GM03348 (cell line): ENCODE measurements around the gene PDCD7.
"Not testable (repeated sequence)": the region's sequence is repeated elsewhere in the genome, so short reads cannot be mapped to it uniquely, and the experiment has no call there.

ENCODE experiments used
- DNase-seq: peaks from one replicate; pipeline ENCODE4 v3.0.0; 2012; ENCODE audit warnings: low spot score

PDCD7 gene

DNA sequence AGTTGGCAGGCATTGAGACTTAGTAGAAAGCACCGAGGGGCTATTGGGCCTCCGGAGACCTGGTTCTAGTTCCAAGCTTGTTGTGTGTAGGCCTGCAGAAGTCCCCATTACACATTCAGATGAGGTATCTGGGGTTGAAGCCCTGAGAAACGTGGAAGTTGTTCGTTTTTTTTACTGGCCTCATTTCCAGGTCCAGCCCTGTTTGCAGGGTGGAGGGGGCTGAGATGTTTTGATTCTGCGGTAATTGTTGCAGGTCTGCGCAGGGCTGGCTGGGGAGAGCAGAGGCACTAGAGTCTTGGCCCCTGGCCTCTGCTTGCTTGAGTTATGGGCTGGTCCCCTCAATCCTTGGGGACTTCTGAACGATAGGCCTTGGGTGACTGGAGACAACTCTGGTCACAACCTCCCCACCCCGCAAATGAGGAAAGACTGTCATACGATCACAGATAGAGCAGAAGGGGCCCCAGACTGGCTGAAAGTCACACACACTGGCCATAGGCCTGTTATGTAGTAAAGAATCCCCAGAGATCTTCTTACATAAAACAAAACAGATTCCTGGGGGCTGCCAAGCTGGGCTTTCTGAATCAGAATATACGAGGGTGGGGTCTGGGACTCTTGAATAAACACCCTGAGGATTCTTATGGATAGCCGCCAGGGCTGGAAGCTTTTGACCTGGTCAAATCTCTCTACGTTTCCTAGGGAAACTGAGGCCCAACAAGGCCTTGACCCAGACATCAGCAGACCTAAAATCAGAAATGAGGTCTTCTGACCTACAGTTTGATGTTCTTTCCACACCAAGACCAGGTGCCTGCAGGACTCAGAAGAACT lies 41.5 kb downstream of the PDCD7 start:
- no peak for DNase-seq

DNA sequence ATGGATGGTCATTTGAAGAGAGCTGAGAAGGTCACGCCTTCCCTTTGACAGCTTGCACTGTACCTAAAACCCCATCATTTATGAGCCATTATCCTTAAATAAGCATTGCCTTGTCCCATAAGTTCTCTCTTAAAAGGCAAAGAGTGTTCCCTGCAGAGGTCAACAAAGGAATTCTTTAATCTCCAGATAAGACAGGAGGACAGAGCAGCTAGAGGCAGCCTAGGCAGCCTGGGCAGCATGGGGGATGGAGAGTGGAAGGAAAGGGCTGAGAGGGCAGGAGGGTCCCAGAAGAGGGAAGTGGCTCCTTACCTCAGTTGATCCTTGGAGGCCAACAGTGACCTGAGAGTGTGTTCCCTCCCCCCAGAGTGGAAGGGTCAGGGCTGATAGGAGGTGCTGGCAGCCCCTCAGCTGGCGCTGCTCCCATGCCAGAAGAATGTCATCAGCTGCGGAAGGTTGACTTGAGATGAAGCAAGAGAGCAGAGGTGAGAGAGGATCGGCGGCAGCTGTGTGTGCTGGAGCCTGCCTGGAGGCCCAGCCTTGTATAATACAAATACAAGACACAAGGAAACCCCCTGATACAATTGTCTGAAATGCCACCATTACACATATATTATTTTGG lies 44.3 kb downstream of the PDCD7 start:
- DNase-seq = no peak

DNA sequence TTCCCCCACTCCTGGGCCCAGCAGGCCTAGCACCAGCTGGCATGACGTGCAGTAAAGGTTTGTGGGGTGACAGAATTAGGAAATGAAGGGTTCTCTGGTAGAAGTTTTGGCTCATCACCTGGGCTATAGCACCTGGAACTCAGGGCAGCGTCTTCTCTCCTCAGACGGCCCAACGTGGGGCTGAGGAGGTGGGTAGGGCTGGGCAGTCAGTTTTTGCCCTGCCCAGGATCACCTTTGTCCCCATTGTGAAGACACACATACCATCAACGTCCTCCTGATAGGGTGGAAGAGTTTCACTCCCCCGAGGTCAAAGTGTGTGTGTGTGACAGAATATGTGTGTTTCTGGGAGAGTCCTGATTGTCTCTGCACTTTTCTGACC lies 45.0 kb downstream of the PDCD7 start:
- no peak for DNase-seq

DNA sequence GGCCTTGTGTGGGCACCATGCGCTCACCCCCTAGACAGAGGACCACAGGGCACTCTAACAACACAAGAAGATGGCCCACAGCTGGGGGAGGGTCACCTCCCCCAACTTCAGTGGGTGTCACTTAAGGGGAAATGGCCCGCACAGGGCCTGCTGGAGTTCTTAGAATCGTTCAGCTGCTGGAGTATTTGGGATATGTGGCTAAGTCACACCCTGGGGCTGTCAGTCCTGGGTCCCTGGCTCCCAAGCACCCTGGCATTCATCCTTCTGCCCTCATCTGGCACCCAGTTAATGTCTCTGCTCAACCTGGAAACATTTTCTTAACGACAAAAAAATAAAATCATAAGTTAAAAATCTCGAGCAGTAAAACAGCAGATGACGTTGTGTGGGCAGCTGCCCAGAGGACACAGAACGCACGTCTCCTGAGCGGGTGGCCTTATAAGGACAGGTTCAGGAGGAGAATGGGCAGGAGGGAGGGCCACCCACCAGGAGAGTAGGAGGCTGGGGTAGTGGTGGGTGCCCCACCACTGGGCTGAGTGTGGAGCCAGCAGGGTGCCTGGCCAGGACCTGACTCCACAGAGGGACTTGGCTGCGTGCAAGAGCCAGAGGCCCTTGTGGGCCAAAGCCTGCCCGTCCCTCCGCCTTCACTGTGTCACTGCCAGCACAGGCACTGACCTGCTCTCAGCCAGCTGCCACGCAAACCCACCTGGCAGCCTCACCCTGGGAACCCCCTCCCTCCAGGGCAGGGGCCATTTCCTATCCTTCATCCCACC lies 45.5 kb downstream of the PDCD7 start:
- peak; percentile 30 for DNase-seq

DNA sequence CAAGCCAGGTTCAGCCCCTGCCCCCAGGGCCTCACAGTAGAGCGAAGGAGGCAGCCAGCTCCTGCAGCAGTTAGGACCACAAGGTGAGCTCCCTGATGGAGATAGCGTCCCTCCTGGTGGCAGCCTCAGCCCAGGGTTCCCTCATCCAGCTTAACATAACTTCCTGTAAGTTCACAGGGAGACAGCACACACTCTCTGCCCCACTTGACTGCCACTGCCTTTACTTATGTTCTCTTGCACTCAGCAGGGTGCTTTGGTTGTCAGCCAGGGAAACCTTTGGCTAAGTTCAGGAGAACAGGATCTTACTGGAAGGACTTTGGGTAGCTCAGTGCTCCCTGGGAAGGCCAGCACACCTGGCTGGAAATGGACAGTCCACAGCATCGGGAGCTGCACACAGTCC lies 46.2 kb downstream of the PDCD7 start:
- DNase-seq = no peak

DNA sequence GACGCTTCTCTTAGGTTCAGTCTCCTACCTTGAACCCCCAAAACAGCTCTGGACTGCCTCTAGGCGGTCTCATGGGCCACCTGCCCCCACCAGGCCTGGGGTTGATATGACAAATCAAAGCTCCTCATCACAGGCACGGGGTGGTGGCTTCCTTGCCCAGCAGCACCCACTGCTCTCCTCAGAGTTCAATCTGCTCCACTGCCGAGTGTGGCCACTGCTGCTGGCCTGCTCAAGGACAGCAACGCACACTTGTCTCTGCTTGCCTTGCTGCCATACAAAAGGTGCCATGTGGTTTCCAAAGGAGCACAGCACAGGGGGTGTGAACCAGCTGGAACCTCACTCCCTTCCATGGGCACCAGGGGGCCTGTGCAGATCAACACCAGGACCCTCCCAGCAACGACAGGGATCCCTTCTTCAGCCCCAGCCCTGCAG lies 46.9 kb downstream of the PDCD7 start:
- DNase-seq = no peak

DNA sequence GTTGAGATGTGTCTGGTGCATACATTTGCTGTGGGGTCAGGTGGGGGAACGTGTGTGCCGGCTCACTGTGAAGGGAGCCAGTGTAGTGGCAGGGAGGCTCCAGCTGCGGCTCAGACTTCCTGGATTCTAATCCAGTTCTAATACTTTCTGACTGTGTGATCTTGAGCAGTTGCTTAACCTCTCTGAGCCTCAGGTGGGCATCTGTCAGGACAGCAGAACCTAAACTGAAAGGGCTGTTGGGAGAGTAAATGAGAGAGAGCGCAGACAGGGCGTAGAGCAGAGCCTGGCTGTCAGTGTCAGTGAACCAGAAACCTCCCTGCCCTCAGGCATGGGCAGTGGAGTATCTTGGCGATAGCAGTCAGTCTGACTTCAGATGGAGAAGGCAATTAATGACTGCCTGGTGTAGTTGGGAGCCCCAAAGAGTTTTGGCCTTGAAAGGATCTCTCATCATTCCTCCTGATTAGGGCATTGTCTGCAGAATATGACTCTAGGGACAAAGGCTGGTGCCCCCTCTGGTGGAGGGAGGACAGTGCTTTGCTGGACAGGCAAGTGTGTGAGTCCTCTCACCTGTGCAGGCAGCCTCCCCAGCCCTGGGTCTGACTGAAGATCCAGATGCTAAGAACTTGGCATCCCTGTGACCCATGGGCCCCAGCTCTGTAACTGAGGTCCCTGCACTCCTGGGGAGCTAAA lies 47.5 kb downstream of the PDCD7 start:
- peak; percentile 45 for DNase-seq

DNA sequence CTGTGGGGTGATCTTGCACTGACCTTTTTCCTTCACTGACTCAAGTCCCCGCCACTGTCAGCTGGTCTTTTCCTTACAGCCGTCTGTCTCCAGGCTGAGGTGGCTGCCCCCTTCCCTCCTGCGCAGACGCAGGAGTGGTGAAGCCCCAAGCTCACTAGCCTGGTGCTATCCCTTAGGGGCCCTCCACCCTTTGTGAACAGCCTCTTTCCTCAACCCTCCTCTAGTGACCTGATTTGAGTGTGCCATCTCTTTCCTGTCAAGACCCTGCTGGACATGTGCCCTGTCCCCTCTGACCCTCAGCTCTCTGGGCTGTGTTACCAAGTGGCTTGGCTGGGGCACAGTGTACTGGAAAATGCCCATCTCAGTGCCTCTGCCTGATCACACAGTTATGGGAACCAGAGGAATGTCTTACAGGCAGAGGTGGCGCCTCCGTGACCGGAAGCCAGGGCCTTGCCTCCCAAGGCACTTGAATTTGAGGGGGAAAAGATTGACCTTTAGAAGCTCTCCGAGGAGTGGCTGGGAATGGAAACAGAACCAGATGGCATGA lies 48.3 kb downstream of the PDCD7 start:
- DNase-seq = no peak

DNA sequence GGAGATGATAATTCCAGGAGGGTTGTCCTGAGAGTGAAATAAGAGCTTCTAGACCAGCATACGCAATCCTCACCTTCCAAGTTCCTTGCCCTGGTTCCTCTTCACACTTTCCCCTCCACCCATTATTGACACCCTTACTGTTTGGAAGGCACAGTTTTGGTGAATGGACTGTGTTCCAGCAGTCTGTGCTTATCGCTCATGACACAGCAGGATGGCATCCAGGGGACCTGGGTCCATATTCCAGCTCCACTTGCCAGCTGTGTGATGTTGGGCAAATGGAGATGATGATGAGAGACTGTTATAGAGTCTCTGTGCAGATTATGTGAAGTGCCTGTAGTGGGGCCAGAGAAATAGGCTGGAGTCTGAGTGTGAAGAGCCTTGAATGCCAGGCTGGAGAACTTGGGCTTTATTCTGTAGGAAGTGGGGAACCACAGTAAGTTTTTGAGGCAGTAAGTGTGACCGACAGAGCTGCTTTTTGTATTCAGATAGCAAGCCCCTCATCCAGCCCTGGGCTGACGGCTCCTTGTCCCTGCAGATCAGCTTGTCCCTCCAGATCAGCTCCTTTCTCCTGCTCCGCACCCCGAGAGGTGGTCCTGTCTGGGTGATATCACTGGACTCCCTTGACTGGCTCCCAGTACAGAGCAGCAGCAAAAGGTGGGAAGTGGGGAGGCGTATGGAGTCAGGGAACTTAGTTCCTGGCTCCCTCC lies 49.0 kb downstream of the PDCD7 start:
- no peak for DNase-seq

DNA sequence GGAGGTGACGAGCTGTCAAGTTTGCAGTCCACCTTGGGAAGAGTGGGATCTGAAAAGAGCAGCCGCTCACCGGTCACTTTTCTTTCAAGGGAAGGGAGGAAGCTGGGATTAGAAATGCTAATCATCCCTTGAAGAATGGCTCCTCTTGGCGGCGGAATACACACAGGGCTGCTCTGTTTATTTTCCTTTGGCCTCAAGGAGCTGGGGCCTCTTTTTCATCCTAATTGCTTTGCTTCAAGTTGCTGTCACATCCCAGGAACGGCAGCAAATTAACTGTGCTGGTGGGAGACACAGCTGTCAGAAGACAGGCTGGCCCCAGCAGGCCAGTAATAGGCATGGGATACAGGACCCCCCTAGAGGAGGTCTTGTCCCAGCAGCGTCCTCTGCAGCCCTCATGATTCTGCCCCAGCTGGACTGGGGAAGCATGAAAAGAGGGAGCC lies 50.3 kb downstream of the PDCD7 start:
- no peak for DNase-seq

DNA sequence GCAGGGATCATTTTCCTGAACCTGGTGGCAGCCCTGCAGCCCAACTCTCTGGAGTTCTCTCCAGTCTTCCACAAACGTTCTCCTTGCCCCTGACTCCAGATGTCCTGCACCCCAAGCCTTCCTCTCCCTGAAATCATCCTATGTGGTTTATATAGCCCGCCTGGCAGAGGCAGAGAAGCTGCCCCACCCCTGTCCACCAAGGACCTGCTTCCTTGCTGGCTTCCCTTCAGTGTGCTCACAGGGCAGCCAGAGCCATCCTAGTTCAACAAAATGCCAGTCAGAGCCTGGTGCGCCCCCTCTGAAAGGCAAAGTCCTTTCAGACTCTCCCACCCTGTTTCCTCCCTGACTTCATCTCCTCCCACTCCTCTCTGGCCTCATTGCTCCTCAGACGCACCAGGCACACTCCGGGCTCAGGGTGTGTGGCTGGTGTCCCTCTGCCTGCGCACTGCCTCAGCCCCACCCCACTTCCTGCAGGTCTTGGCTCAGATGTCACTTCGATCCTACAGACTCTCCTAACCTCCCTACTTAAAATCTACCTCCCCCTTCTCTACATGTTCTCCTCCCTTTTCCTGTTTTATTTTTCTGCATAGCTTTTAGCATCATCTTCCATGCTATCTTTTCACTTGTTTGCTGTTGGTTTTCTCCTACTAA lies 51.2 kb downstream of the PDCD7 start:
- DNase-seq = no peak

DNA sequence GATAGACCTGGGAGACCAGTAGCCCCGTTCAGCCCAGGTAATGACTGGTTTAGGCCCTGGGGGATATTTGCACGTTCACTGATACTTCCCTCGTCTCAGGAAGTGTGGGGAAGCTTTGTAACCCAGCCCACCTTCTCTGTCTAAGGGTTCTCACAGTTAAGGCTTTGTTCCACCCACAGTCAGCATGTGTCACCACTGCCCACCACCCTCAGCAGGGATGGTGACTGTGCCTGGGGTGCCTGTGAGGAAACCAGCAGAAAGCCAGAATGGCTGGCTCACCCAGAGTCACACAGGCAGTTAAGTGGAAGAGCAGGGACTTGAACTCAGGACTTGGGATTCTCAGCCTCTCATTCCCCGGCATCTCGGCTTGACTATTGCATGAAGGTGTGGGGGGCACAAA lies 51.9 kb downstream of the PDCD7 start:
- no peak for DNase-seq

DNA sequence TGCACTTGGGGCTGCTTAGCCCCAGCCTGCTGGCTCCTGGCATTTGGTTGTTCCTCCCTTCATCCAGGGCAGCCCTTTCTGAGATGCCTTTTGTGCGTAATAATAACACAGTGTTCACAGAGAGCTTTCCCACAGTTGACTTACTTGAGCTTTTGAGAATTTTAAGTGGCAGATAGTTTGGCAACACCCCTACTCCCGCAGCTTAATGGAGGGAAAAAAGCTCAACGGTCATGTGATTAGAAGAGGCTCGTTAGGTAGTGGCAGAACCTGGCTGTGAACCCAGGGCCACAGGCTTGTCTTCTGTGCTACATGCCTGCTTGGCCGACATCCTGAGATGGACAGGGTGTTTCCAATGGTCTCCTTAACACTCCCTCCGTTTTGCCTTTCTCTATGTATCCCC lies 52.3 kb downstream of the PDCD7 start:
- DNase-seq = no peak

DNA sequence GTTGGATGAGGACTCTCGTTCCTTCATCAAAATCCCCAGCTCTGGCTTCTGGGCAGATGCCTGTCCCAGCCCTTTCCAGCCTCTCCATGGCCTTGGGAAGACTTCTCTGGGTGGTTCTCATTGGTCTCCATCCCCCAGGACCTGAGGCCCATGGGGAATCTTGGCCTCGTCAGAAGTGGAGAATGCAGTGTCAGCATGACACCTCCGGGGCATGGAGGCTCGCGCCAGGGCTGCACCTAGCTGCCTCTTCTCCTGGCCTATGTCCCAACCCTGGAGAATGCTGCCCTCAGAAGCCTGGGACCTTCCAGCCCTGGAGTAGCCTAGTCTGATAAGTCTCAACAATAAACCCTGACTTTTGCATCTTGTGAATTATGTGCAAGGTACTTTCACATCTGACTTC lies 54.0 kb downstream of the PDCD7 start:
- DNase-seq = no peak

DNA sequence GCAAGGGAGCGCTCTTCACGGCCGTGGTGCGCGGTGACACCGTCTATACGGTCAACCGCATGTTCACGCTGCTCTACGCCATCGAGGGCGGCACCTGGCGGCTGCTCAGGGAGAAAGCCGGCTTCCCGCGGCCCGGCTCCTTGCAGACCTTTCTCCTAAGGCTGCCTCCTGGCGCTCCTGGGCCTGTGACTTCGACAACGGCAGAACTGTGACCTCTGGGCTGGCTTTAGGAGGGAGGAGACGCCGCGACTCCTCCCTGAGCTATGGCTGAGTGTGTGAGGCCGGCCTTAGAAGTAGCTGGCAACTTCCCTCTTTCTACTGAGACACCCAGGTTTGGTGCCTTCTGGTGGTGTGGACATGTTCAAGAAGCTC lies 55.6 kb downstream of the PDCD7 start:
- peak; percentile 79 for DNase-seq

DNA sequence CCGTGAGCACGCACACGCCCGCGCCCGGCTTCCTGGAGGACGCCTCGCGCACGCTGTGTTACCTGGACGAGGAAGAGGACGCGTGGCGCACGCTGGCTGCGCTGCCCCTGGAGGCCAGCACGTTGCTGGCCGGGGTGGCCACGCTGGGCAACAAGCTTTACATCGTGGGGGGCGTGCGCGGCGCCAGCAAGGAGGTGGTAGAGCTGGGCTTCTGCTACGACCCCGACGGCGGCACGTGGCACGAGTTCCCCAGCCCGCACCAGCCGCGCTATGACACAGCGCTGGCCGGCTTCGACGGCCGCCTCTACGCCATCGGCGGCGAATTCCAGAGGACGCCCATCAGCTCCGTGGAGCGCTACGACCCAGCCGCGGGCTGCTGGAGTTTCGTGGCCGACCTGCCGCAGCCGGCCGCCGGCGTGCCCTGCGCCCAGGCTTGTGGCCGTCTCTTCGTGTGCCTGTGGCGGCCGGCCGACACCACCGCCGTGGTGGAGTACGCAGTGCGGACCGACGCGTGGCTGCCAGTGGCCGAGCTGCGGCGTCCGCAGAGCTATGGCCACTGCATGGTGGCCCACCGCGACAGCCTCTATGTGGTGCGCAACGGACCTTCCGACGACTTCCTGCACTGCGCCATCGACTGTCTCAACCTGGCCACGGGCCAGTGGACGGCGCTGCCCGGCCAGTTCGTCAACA lies 56.2 kb downstream of the PDCD7 start:
- no peak for DNase-seq

DNA sequence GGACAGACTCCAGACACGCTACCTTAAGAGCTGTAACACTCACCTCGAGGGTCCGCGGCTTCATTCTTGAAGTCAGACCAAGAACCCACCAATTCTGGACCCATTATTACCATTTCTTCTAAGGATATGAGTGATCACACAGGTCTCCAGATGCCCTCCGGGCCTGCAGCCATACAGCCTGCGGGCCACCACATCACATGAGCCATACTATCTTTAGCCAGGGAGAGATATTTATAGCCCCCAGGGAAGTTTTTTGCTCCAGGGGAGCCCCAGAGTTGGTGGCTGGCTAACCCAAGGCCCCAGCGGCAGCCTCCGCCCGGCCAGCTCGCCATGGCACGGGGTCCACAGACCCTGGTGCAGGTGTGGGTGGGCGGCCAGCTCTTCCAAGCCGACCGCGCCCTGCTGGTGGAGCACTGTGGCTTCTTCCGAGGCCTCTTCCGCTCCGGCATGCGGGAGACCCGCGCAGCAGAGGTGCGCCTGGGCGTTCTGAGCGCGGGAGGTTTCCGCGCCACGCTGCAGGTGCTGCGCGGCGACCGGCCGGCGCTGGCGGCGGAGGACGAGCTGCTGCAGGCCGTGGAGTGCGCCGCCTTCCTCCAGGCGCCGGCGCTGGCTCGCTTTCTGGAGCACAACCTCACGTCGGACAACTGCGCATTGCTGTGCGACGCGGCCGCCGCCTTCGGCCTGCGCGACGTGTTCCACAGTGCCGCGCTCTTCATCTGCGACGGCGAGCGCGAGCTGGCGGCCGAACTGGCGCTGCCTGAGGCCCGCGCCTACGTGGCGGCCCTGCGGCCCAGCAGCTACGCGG lies 56.9 kb downstream of the PDCD7 start, which contains the start of gene KBTBD13:
KBTBD13 (plus strand) TSS at position 261 of the 805 bp plus-strand sequence; CDS start at position 331, 70 bp downstream.
- DNase-seq = no peak

DNA sequence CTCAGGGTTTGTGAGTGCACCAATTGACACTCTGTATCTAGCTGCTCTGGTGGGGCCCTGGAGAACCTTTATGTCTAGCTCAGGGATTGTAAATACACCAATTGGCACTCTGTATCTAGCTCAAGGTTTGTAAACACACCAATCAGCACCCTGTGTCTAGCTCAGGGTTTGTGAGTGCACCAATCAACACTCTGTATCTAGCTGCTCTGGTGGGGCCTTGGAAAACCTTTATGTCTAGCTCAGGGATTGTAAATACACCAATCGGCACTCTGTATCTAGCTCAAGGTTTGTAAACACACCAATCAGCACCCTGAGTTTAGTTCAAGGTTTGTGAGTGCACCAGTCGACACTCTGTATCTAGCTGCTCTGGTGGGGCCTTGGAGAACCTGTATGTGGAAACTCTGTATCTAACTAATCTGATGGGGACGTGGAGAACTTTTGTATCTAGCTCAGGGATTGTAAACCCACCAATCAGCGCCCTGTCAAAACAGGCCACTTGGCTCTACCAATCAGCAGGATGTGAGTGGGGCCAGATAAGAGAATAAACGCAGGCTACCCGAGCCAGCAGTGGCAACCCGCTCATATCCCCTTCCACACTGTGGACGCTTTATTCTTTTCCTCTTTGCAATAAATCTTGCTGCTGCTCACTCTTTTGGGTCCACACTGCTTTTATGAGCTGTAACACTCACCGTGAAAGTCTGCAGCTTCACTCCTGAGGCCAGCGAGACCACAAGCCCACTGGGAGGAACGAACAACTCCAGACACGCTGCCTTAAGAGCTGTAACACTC lies 57.8 kb downstream of the PDCD7 start:
- not testable (repeated sequence) for DNase-seq
